Esophagus muscularis mucosa (tissue), 4 donors: ENCODE results near the gene IKZF5. TPM values are rescaled to one million over a fixed set of nuclear protein-coding genes. Genes with fewer than 3 reads are reported as not detected.

Experiments
- DNase-seq: peaks from one replicate; pipeline ENCODE4 v3.0.0-alpha.2; 2017; ENCODE audit errors: extremely low spot score
- H3K27ac ChIP-seq, 4 donors: fragments of 200-600 bp; sonication (generic); replicated peaks in 1 of 4; 1 replicate in 3 of 4; 2 replicates in 1 of 4; pipeline ENCODE4 v1.5.1; 2016 to 2019; ENCODE audit warnings: mild to moderate bottlenecking in 1 of 4
- H3K27me3 ChIP-seq, 4 donors: fragments of 200-600 bp; sonication (generic); one replicate each; pipeline versions ENCODE4 v1.5.1 to v1.6.0; 2016 to 2019
- H3K36me3 ChIP-seq, 4 donors: fragments of 200-600 bp; sonication (generic); one replicate each; pipeline ENCODE4 v1.5.1; 2016 to 2019
- H3K4me1 ChIP-seq, 4 donors: fragments of 200-600 bp; sonication (generic); one replicate each; pipeline ENCODE4 v1.5.1; 2016 to 2019
- H3K4me3 ChIP-seq, 4 donors: fragments of 200-600 bp; sonication (generic); 1 replicate in 2 of 4; 2 replicates in 2 of 4; pipeline ENCODE4 v1.5.1; 2016 to 2019; ENCODE audit warnings: mild to moderate bottlenecking in 4 of 4, moderate library complexity in 1 of 4
- H3K9me3 ChIP-seq, 4 donors: fragments of 200-600 bp; sonication (generic); 1 replicate in 3 of 4; 2 replicates in 1 of 4; pipeline ENCODE4 v1.5.1; 2016 to 2019
- EP300 ChIP-seq: sonication (generic); formaldehyde crosslinking; IDR thresholded peaks from one replicate; pipeline ENCODE4 v1.6.1; 2017; ENCODE audit warnings: antibody characterized with exemption
- POLR2A ChIP-seq: fragments of 450-650 bp; IDR thresholded peaks from one replicate; pipeline ENCODE4 v1.6.1; 2017; ENCODE audit warnings: antibody characterized with exemption, moderate library complexity, mild to moderate bottlenecking, low read depth
- POLR2AphosphoS5 ChIP-seq, 2 donors: sonication (generic); formaldehyde crosslinking; IDR thresholded peaks; one replicate each; pipeline ENCODE4 v1.6.1; 2017; ENCODE audit warnings: antibody characterized with exemption in 2 of 2
- WGBS: methylation state at CpG from one replicate; pipeline ENCODE4 v1.1.5; 2018; 5-methylcytosine and 5-hydroxymethylcytosine counted together
- intact Hi-C: fragments of 100-400 bp; cut with DNase I; formaldehyde crosslinking; loops from one replicate; pipeline ENCODE4 v1.15.1; 2023
- total RNA-seq, 4 donors: library from RNA; depleted of rRNA; stranded (reverse); fragments of >200 nt; gene quantifications; one replicate each; pipeline versions ENCODE4 v1.1.0 to v1.2.1, GENCODE V29; 2016
- TF ChIP-seq, protein P1 (sequence below), 3 experiments: fragments of 200-600 bp in 2 of 3; fragments of 450-650 bp in 1 of 3; sonication (generic) in 2 of 3; IDR thresholded peaks; one replicate each; pipeline ENCODE4 v1.5.1; 2017 to 2019; ENCODE audit warnings: antibody characterized with exemption in 3 of 3, mild to moderate bottlenecking in 2 of 3, moderate library complexity in 1 of 3

IKZF5 gene
- total RNA-seq, 4 donors from 2014 or later, result 5.7 to 12.0 (median 7.2) TPM

GRCh38 chr10:123043409-123043925, 34.9 kb upstream of the IKZF5 start:
- no peaks in the 10 kb centered on the region for H3K4me1 ChIP-seq
- intact Hi-C loops, result loop anchor here (10.0 kb wide), 1 partner anchor 521 kb away; no protein-coding TSS in a partner anchor
- 4% methylated on average over 5 of the region's 5 CpGs for whole genome bisulfite sequencing
- no peaks in the 10 kb centered on the region for H3K9me3 ChIP-seq
- no peaks in the 10 kb centered on the region for H3K27me3 ChIP-seq
- H3K36me3 ChIP-seq, result peaks cover 18 to 59% (median 41%) of the 10 kb centered on the region in 4 donors
- no peak overlapping the region for H3K4me3 ChIP-seq
- no peak for TF ChIP-seq POLR2A
- TF ChIP-seq, protein P1, sequence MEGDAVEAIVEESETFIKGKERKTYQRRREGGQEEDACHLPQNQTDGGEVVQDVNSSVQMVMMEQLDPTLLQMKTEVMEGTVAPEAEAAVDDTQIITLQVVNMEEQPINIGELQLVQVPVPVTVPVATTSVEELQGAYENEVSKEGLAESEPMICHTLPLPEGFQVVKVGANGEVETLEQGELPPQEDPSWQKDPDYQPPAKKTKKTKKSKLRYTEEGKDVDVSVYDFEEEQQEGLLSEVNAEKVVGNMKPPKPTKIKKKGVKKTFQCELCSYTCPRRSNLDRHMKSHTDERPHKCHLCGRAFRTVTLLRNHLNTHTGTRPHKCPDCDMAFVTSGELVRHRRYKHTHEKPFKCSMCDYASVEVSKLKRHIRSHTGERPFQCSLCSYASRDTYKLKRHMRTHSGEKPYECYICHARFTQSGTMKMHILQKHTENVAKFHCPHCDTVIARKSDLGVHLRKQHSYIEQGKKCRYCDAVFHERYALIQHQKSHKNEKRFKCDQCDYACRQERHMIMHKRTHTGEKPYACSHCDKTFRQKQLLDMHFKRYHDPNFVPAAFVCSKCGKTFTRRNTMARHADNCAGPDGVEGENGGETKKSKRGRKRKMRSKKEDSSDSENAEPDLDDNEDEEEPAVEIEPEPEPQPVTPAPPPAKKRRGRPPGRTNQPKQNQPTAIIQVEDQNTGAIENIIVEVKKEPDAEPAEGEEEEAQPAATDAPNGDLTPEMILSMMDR (IDR thresholded peaks at IDR 0.05), result peak; percentile 43 to 59 (median 45)
- no peak overlapping the region for H3K27ac ChIP-seq
- no peak for DNase-seq

DNA sequence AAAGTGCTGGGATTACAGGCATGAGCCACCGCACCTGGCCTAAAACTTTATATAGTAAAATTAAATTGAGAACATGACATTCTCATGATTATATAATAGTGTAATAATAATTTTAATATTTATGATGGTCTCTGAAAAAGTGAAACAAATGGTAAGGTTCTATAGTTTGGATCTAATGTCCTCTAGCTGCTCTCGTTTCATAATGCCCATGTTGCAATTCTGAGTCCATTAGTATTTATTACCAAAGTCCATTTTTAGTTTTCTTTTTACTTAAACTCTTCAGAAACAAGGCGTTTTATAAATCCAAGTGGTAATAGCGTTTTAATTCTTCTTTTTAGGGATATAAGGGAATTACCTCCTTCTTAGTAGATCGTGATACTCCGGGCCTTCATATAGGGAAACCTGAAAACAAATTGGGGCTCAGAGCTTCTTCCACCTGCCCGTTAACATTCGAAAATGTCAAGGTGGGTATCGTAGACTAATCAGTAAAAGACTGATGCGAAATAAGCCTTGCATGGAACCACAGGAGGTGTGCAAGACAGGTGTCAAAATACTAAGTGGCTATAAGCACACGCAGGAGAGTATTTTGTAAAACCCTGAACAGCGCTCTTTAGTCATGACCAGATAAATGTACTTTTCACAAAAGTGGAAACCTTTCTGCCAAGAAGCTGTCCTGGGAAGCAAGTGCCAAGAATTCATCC, 34.3 kb upstream of the IKZF5 start:
- intact Hi-C loops, result loop anchor here (10.0 kb wide), 1 partner anchor 522 kb away; no protein-coding TSS in a partner anchor
- DNase-seq, result no peak

DNA sequence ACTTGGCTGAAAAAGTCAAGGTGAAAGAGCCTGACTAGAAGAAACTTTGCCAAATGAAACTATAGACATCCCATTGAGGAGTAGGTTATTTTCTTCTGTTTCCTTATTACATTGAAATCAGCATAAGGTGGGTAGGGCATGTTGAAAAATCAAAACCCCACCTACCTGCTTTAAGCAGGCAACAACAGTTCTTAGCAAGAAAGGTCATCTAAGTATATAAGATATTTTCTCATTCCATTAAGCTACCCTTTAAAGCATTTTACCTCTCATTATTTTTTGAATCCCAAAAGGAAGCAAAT, 31.0 kb upstream of the IKZF5 start:
- H3K9me3 ChIP-seq, result no peaks in the 10 kb centered on the region

More for the DNA sequence above, 34.3 kb upstream of the IKZF5 start:
- Histone ChIP-seq H3K27me3 (no peaks in the 10 kb centered on the region), H3K9me3 (no peaks in the 10 kb centered on the region), H3K36me3 (peaks cover 11 to 57% (median 35%) of the 10 kb centered on the region in 4 donors), H3K4me1 (no peaks in the 10 kb centered on the region), H3K4me3 (no peak overlapping the region), H3K27ac (no peak overlapping the region)
- WGBS, result 86% methylated on average over 12 of the region's 12 CpGs
- TF ChIP-seq, protein P1 (IDR thresholded peaks at IDR 0.05), result no peak
- TF ChIP-seq EP300, result no peak
- TF ChIP-seq POLR2AphosphoS5 (IDR thresholded peaks at IDR 0.05), result no peak
- no peak for TF ChIP-seq POLR2A

GRCh38 chr10:123038782-123039631, 30.4 kb upstream of the IKZF5 start:
- no peak overlapping the region for H3K27ac ChIP-seq
- no peak overlapping the region for H3K4me3 ChIP-seq
- H3K4me1 ChIP-seq, result no peaks in the 10 kb centered on the region
- TF ChIP-seq POLR2A, result no peak
- TF ChIP-seq POLR2AphosphoS5 (IDR thresholded peaks at IDR 0.05), result no peak
- TF ChIP-seq, protein P1 (IDR thresholded peaks at IDR 0.05), result no peak
- TF ChIP-seq EP300, result no peak
- no peaks in the 10 kb centered on the region for H3K9me3 ChIP-seq
- no peak for DNase-seq
- WGBS, result 73% methylated on average over 18 of the region's 18 CpGs
- no peaks in the 10 kb centered on the region for H3K27me3 ChIP-seq
- peaks cover 0 to 63% (median 44%) of the 10 kb centered on the region in 4 donors for H3K36me3 ChIP-seq
- intact Hi-C loops, result no loop called here

More for the DNA sequence above, 31.0 kb upstream of the IKZF5 start:
- no peak for DNase-seq
- no peak overlapping the region for H3K27ac ChIP-seq
- TF ChIP-seq, protein P1 (IDR thresholded peaks at IDR 0.05), result no peak
- TF ChIP-seq POLR2AphosphoS5 (IDR thresholded peaks at IDR 0.05) (no peak), POLR2A (no peak), EP300 (no peak)
- H3K27me3 ChIP-seq, result no peaks in the 10 kb centered on the region
- H3K4me1 ChIP-seq, result no peaks in the 10 kb centered on the region
- intact Hi-C loops, result no loop called here
- H3K36me3 ChIP-seq, result peaks cover 0 to 64% (median 45%) of the 10 kb centered on the region in 4 donors
- no peak overlapping the region for H3K4me3 ChIP-seq
